BE2C (cell line): ENCODE data around the gene PNLIPRP1.

ENCODE experiments used
- DNase-seq: peaks from one replicate; pipeline ENCODE4 v3.0.0-alpha.2; 2020
- H3K27me3 ChIP-seq: fragments of 250-450 bp; sonication (Bioruptor Pico); 2 replicates; pipeline ENCODE4 v1.5.1; 2020; ENCODE audit warnings: mild to moderate bottlenecking
- H3K36me3 ChIP-seq: fragments of 250-450 bp; sonication (Bioruptor Pico); 2 replicates; pipeline ENCODE4 v1.5.1; 2020; ENCODE audit warnings: mild to moderate bottlenecking
- H3K4me1 ChIP-seq: fragments of 250-450 bp; sonication (Bioruptor Pico); 2 replicates; pipeline ENCODE4 v1.5.1; 2020
- H3K4me3 ChIP-seq: 2 replicates; pipeline ENCODE4 v1.5.1; 2011; ENCODE audit warnings: low read depth, low read length
- H3K9me3 ChIP-seq: fragments of 250-450 bp; sonication (Bioruptor Pico); 2 replicates; pipeline ENCODE4 v1.5.1; 2020
- CTCF ChIP-seq: IDR thresholded peaks from 2 replicates; pipeline ENCODE4 v1.5.1; 2012; ENCODE audit warnings: mild to moderate bottlenecking, low read depth, low read length

PNLIPRP1 gene

GRCh38 chr10:116553378-116553980 is 37.3 kb upstream of the PNLIPRP1 start:
- DNase-seq, result no peak
- Histone ChIP-seq H3K36me3 (no peaks in the 10 kb centered on the region), H3K9me3 (no peaks in the 10 kb centered on the region), H3K4me3 (no peak overlapping the region), H3K4me1 (no peaks in the 10 kb centered on the region), H3K27me3 (no peaks in the 10 kb centered on the region)
- TF ChIP-seq CTCF, result no peak

GRCh38 chr10:116554628-116555027 is 36.1 kb upstream of the PNLIPRP1 start:
- DNase-seq, result no peak
- Histone ChIP-seq H3K9me3 (no peaks in the 10 kb centered on the region), H3K36me3 (no peaks in the 10 kb centered on the region), H3K27me3 (no peaks in the 10 kb centered on the region), H3K4me1 (no peaks in the 10 kb centered on the region), H3K4me3 (no peak overlapping the region)
- no peak for TF ChIP-seq CTCF

- H3K4me3 ChIP-seq, result no peak overlapping the region
- no peak for TF ChIP-seq CTCF
- DNase-seq, result no peak
- H3K4me1 ChIP-seq, result no peaks in the 10 kb centered on the region
- H3K36me3 ChIP-seq, result no peaks in the 10 kb centered on the region
- no peaks in the 10 kb centered on the region for H3K27me3 ChIP-seq
- H3K9me3 ChIP-seq, result no peaks in the 10 kb centered on the region
Observed at GRCh38 chr10:116555880-116556279, 34.9 kb upstream of the PNLIPRP1 start.

- H3K36me3 ChIP-seq, result no peaks in the 10 kb centered on the region
- no peaks in the 10 kb centered on the region for H3K27me3 ChIP-seq
- no peaks in the 10 kb centered on the region for H3K9me3 ChIP-seq
- no peak for DNase-seq
- no peak for TF ChIP-seq CTCF
- H3K4me3 ChIP-seq, result no peak overlapping the region
- H3K4me1 ChIP-seq, result no peaks in the 10 kb centered on the region
Observed at GRCh38 chr10:116557305-116557880, 33.4 kb upstream of the PNLIPRP1 start.

- no peak overlapping the region for H3K4me3 ChIP-seq
- no peak for DNase-seq
- no peaks in the 10 kb centered on the region for H3K36me3 ChIP-seq
- no peaks in the 10 kb centered on the region for H3K4me1 ChIP-seq
- no peaks in the 10 kb centered on the region for H3K27me3 ChIP-seq
- no peaks in the 10 kb centered on the region for H3K9me3 ChIP-seq
- TF ChIP-seq CTCF, result no peak
Observed at GRCh38 chr10:116565534-116565933, 25.2 kb upstream of the PNLIPRP1 start.

- H3K27me3 ChIP-seq, result no peaks in the 10 kb centered on the region
- H3K4me1 ChIP-seq, result no peaks in the 10 kb centered on the region
- no peak overlapping the region for H3K4me3 ChIP-seq
- H3K9me3 ChIP-seq, result no peaks in the 10 kb centered on the region
- DNase-seq, result no peak
- no peaks in the 10 kb centered on the region for H3K36me3 ChIP-seq
- TF ChIP-seq CTCF, result no peak
Observed at GRCh38 chr10:116566932-116567331, 23.8 kb upstream of the PNLIPRP1 start.
